Testis (tissue), 3 donors: ENCODE results near the gene PGLYRP4. TPM values are rescaled to one million over a fixed set of nuclear protein-coding genes. Genes with fewer than 3 reads are reported as not detected.
"Not testable (repeated sequence)": the region's sequence is repeated elsewhere in the genome, so short reads cannot be mapped to it uniquely, and the experiment has no call there.

Source experiments
- DNase-seq: peaks from one replicate; pipeline ENCODE4 v3.0.0-alpha.2; 2019
- H3K27ac ChIP-seq, 2 donors: fragments of 200-600 bp; sonication (generic); one replicate each; pipeline ENCODE4 v1.5.1; 2019
- H3K27me3 ChIP-seq: fragments of 200-600 bp; sonication (generic); one replicate; pipeline ENCODE4 v1.5.1; 2019
- H3K36me3 ChIP-seq: fragments of 200-600 bp; sonication (generic); one replicate; pipeline ENCODE4 v1.5.1; 2017; ENCODE audit warnings: low read depth; ENCODE audit errors: missing control alignments
- H3K4me1 ChIP-seq: fragments of 200-600 bp; sonication (generic); one replicate; pipeline ENCODE4 v1.5.1; 2019
- H3K4me3 ChIP-seq, 2 donors: fragments of 200-600 bp; sonication (generic); one replicate each; pipeline ENCODE4 v1.5.1; 2017 to 2019
- H3K9me3 ChIP-seq: fragments of 200-600 bp; sonication (generic); one replicate; pipeline ENCODE4 v1.5.1; 2017
- CTCF ChIP-seq, 3 experiments: fragments of 450-650 bp in 2 of 3; fragments of 200-600 bp in 1 of 3; sonication (generic) in 1 of 3; IDR thresholded peaks; one replicate each; pipeline ENCODE4 v1.5.1; 2016 to 2019; ENCODE audit warnings: antibody characterized with exemption in 3 of 3, mild to moderate bottlenecking in 2 of 3, moderate library complexity in 1 of 3
- POLR2A ChIP-seq: fragments of 450-650 bp; IDR thresholded peaks from one replicate; pipeline ENCODE4 v1.6.1; 2017; ENCODE audit warnings: antibody characterized with exemption, mild to moderate bottlenecking, moderate library complexity
- WGBS, 2 donors: methylation state at CpG; one replicate each; pipeline ENCODE4 v1.1.5; 2018; 5-methylcytosine and 5-hydroxymethylcytosine counted together
- intact Hi-C: fragments of 100-400 bp; cut with DNase I; formaldehyde crosslinking; loops from one replicate; pipeline ENCODE4 v1.15.1; 2023; ENCODE audit warnings: low total_unique reads
- polyA plus RNA-seq: library from polyadenylated mRNA; stranded (reverse); fragments of 350-450 nt; fragmentation: Illumina TruSeq; extraction: RNeasy Lipid Tissue Mini Kit (QIAGEN cat#74804); gene quantifications from one replicate; pipeline ENCODE4 v1.2.3, GENCODE V29; 2014; ENCODE audit warnings: low read depth, low replicate concordance; ENCODE audit not compliant: insufficient read depth
- total RNA-seq, 2 donors: library from RNA; depleted of rRNA; stranded (reverse); fragments of >200 nt; gene quantifications; one replicate each; pipeline ENCODE4 v1.2.3, GENCODE V29; 2016

PGLYRP4 gene
- total and polyA plus RNA-seq, 3 donors from 2014 or later = 0.12 to 0.17 TPM; not detected in 1

- no peak for TF ChIP-seq CTCF (IDR thresholded peaks at IDR 0.05)
- no peak for TF ChIP-seq POLR2A
- WGBS, 2 donors = 67 to 78% methylated on average over 8 of the region's 8 CpGs
- DNase-seq = no peak
- Histone ChIP-seq H3K27me3 (no peaks in the 10 kb centered on the region), H3K36me3 (no peaks in the 10 kb centered on the region), H3K4me1 (peaks cover under 1% of the 10 kb centered on the region), H3K27ac (no peak overlapping the region), H3K9me3 (no peaks in the 10 kb centered on the region), H3K4me3 (no peak overlapping the region)
- intact Hi-C loops = no loop called here
These were observed 10.4 kb downstream of the PGLYRP4 start for GRCh38 chr1:153337980-153338853.

GRCh38 chr1:153336650-153337049, 12.0 kb downstream of the PGLYRP4 start:
- no peak overlapping the region for H3K27ac ChIP-seq
- H3K36me3 ChIP-seq = no peaks in the 10 kb centered on the region
- no peak for DNase-seq
- TF ChIP-seq CTCF (IDR thresholded peaks at IDR 0.05) = no peak
- TF ChIP-seq POLR2A = no peak
- H3K27me3 ChIP-seq = no peaks in the 10 kb centered on the region
- H3K9me3 ChIP-seq = no peaks in the 10 kb centered on the region
- H3K4me3 ChIP-seq = no peak overlapping the region
- intact Hi-C loops = no loop called here
- H3K4me1 ChIP-seq = no peaks in the 10 kb centered on the region

- no peak for DNase-seq
- TF ChIP-seq POLR2A = no peak
- no peak for TF ChIP-seq CTCF (IDR thresholded peaks at IDR 0.05)
- no peak overlapping the region for H3K4me3 ChIP-seq
- no peaks in the 10 kb centered on the region for H3K4me1 ChIP-seq
- no peaks in the 10 kb centered on the region for H3K9me3 ChIP-seq
- WGBS, 2 donors = 88 to 96% methylated on average over 1 of the region's 1 CpG
- H3K36me3 ChIP-seq = no peaks in the 10 kb centered on the region
- no peak overlapping the region for H3K27ac ChIP-seq
- no peaks in the 10 kb centered on the region for H3K27me3 ChIP-seq
- intact Hi-C loops = no loop called here
These were observed 14.7 kb downstream of the PGLYRP4 start for GRCh38 chr1:153333902-153334301.

- H3K27me3 ChIP-seq = no peaks in the 10 kb centered on the region
- H3K4me3 ChIP-seq = no peak overlapping the region
- H3K4me1 ChIP-seq = no peaks in the 10 kb centered on the region
- H3K9me3 ChIP-seq = no peaks in the 10 kb centered on the region
- DNase-seq = no peak
- no peak overlapping the region for H3K27ac ChIP-seq
- no peak for TF ChIP-seq POLR2A
- no peak for TF ChIP-seq CTCF (IDR thresholded peaks at IDR 0.05)
- intact Hi-C loops = no loop called here
- H3K36me3 ChIP-seq = no peaks in the 10 kb centered on the region
These were observed 23.7 kb downstream of the PGLYRP4 start for GRCh38 chr1:153324912-153325311.

GRCh38 chr1:153322568-153322967, 26.1 kb downstream of the PGLYRP4 start:
- Histone ChIP-seq H3K27ac (no peak overlapping the region), H3K27me3 (no peaks in the 10 kb centered on the region), H3K36me3 (no peaks in the 10 kb centered on the region), H3K4me3 (no peak overlapping the region), H3K9me3 (no peaks in the 10 kb centered on the region), H3K4me1 (no peaks in the 10 kb centered on the region)
- 34 to 35% methylated on average over 1 of the region's 1 CpG for WGBS, 2 donors
- no peak for TF ChIP-seq POLR2A
- TF ChIP-seq CTCF (IDR thresholded peaks at IDR 0.05) = no peak
- intact Hi-C loops = no loop called here
- no peak for DNase-seq

- H3K9me3 ChIP-seq, H3K36me3 ChIP-seq, DNase-seq, intact Hi-C loops, H3K4me3 ChIP-seq, H3K27me3 ChIP-seq, H3K4me1 ChIP-seq, H3K27ac ChIP-seq: not testable (repeated sequence)
- 88 to 89% methylated on average over 7 of the region's 7 CpGs for WGBS, 2 donors
These were observed 30.5 kb downstream of the PGLYRP4 start for GRCh38 chr1:153318145-153318544.

GRCh38 chr1:153316013-153316412, 32.6 kb downstream of the PGLYRP4 start:
- intact Hi-C loops, H3K27ac ChIP-seq, H3K9me3 ChIP-seq, H3K4me1 ChIP-seq, H3K4me3 ChIP-seq, DNase-seq, H3K27me3 ChIP-seq, H3K36me3 ChIP-seq: not testable (repeated sequence)
